ENCODE data around the gene KIR3DL1.
A peak's percentile ranks its signal among the peaks of the same experiment; 100 is the strongest.
"Not testable (repeated sequence)": the region's sequence is repeated elsewhere in the genome, so short reads cannot be mapped to it uniquely, and the experiment has no call there.

KIR3DL1 gene

GRCh38 chr19:54814571-54814970 lies 1.7 kb upstream of the KIR3DL1 start:
- DNase-seq = not testable (repeated sequence)

GRCh38 chr19:54817670-54818536 lies 1.6 kb downstream of the KIR3DL1 start:
- DNase-seq = no peak

DNA sequence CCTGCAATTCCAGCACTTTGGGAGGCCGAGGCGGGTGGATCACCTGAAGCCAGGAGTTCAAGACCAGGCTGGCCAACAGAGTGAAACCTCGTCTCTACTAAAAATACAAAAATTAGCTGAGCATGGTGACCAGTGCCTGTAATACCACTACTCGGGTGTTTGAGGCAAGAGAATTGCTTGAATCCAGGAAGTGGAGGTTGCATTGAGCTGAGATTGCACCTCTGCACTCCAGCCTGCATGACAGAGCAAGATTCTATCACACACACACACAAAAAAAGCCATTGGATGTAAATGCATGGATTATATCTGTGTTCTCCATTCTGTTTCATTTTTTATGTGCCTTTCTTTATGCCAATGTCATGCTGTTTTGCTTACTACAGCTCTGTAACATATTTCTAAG lies 8.1 kb downstream of the KIR3DL1 start:
- not testable (repeated sequence) for DNase-seq

- not testable (repeated sequence) for DNase-seq
These were observed 9.1 kb downstream of the KIR3DL1 start for GRCh38 chr19:54825326-54825725.

DNA sequence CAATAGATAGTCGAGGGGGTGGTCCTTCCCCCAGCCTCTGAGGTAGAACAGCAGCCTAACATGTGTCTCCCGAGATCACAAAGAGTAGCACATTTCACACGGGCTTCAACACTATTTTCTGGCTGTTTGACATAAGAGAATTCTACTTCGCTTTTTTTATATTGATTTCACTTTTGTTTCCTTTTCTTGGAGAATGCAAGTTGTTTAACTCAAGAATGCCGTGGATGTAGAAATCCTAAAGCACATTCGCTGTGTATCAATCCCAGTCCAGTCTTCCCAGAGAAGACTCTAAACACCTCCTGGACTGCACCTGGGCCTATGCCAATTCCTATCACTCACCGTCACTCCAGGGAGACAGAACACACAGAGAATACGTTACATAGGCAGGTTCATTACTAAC lies 11.8 kb downstream of the KIR3DL1 start:
- not testable (repeated sequence) for DNase-seq

DNA sequence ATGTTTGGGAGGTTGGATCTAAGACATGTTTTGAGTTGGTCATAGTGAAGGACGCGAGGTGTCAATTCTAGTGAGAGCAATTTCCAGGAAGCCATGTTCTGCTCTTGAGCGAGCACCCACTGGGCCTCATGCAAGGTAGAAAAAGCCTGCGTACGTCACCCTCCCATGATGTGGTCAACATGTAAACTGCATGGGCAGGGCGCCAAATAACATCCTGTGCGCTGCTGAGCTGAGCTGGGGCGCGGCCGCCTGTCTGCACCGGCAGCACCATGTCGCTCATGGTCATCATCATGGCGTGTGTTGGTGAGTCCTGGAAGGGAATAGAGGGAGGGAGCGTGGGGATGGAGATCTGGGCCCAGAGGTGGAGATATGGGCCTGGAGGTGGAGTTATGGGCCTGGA lies 16.2 kb downstream of the KIR3DL1 start, which contains the start of gene KIR2DS4:
TSS of gene KIR2DS4 (plus strand) at position 181 of the 400 bp plus-strand sequence.
- not testable (repeated sequence) for DNase-seq

DNA sequence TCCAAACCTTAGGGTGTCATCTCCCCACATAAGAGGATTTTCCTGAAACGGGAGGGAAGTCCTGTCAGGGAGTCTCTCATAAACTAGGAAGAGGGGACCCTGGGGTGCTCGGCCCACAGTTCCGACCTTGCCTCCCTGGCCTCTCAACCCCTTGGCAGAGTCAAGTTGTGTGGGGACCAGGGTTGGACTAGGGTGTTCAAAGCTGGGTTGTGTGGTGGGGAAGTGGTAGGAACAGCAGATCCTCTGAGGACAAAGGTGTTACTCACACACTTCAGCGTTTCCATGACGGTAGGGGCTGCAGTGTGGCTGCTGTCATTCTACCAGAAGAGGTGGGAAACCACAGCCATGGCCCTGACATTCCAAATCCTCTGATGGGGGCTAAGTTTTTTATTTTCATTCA lies 18.9 kb downstream of the KIR3DL1 start:
- not testable (repeated sequence) for DNase-seq

DNA sequence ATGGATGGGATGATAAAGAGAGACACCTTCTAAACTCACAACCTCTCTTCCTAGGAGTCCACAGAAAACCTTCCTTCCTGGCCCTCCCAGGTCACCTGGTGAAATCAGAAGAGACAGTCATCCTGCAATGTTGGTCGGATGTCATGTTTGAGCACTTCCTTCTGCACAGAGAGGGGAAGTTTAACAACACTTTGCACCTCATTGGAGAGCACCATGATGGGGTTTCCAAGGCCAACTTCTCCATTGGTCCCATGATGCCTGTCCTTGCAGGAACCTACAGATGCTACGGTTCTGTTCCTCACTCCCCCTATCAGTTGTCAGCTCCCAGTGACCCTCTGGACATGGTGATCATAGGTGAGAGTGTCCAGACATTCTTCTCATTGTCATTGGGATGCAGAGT lies 21.3 kb downstream of the KIR3DL1 start:
- DNase-seq = not testable (repeated sequence)

DNA sequence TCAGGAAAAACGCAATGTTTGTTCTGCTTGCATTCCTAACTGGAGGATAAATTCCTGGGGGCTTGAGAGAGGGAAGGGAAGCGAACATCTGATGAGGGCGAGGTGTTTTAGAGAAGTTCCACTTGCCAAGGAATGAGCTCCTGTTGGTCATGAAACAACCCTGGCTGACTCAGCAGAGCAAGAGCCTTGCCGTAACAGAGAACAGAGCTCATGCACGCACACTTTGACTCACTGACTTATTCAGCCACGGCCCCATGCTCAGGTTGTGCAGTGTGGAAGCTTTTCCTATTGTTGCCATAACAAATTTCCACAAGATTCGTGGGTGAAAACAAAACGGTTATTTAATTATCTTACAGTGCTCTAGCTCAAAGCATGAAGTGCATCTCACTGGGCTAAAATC lies 26.9 kb downstream of the KIR3DL1 start:
- not testable (repeated sequence) for DNase-seq

GRCh38 chr19:54850061-54850640 lies 33.9 kb downstream of the KIR3DL1 start, which contains the start of gene KIR3DL2:
TSS of gene KIR3DL2 (plus strand) at chr19:54850443. CDS start at chr19:54850476, 33 bp downstream.
- not testable (repeated sequence) for DNase-seq

DNA sequence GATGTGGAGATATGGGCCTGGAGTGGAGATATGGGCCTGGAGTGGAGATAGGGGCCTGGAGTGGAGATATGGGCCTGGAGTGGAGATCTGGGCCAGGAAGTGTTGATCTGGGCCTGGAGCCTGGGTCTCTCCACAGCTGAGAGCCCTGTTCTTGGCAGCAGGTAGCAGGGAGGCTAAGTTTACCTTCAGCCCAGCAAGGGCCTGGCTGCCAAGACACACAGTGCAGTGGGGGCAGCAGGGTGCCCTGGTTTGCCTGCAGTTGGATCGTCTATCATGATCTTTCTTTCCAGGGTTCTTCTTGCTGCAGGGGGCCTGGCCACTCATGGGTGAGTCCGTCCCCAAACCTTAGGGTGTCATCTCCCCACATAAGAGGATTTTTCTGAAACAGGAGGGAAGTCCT lies 34.7 kb downstream of the KIR3DL1 start:
- DNase-seq = no peak

- no peak for DNase-seq
These were observed 35.1 kb downstream of the KIR3DL1 start for GRCh38 chr19:54851353-54851752.

GRCh38 chr19:54855241-54855640 lies 39.0 kb downstream of the KIR3DL1 start:
- DNase-seq = not testable (repeated sequence)

DNA sequence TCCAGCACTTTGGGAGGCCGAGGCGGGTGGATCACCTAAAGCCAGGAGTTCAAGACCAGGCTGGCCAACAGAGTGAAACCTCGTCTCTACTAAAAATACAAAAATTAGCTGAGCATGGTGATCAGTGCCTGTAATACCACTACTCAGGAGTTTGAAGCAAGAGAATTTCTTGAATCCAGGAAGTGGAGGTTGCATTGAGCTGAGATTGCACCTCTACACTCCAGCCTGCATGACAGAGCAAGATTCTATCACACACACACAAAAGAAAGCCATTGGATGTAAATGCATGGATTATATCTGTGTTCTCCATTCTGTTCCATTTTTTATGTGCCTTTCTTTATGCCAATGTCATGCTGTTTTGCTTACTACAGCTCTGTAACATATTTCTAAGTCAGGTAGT lies 42.2 kb downstream of the KIR3DL1 start:
- DNase-seq = not testable (repeated sequence)

DNA sequence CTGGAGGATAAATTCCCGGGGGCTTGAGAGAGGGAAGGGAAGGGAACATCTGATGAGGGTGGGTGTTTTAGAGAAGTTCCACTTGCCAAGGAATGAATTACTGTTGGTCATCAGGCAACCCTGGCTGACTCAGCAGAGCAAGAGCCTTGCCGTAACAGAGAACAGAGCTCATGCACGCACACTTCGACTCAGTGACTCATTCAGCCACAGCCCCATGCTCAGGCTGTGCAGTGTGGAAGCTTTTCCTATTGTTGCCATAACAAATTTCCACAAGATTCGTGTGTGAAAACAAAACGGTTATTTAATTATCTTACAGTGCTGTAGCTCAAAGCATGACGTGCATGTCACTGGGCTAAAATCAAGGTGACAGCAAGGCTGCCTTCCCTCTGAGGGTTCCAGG lies 43.2 kb downstream of the KIR3DL1 start:
- DNase-seq = not testable (repeated sequence)

- DNase-seq = not testable (repeated sequence)
These were observed 47.2 kb downstream of the KIR3DL1 start for GRCh38 chr19:54863459-54863858.

- no peak for DNase-seq
These were observed 55.4 kb downstream of the KIR3DL1 start for GRCh38 chr19:54871696-54872095.

DNA sequence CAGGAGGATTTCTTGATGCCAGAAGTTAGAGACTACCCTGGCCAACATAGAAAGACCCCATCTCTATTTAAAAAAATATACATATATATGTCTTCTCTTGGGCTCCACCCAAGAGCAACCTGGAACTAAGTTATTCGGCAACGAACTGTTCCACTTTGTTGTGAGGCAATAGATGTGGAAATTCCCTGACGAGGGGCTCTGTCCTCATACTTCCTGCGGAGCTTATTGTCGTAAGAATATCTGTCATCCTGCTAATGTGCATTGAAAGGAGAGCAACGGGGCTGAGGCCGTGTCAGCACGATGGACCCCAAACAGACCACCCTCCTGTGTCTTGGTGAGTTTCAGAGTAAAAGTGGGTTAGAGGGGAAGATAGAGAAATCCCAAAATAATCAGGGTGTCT lies 57.7 kb downstream of the KIR3DL1 start, which contains the start of gene FCAR:
TSS of gene FCAR (plus strand) at position 246 of the 400 bp plus-strand sequence. CDS start at position 301, 55 bp downstream.
- peak in 1 of 58 donors; percentile 1 for DNase-seq

GRCh38 chr19:54875506-54875905 lies 59.2 kb downstream of the KIR3DL1 start:
- no peak for DNase-seq

- no peak for DNase-seq
These were observed 61.2 kb downstream of the KIR3DL1 start for GRCh38 chr19:54877471-54877870.

Data from anterior cingulate cortex (tissue), 58 donors.